ENCODE data around the gene GRPEL2. TPM values are rescaled to one million over a fixed set of nuclear protein-coding genes. Genes with fewer than 3 reads are reported as not detected.

GRPEL2 gene
- total RNA-seq, 1 experiment from 2014 or later: 48.9 TPM

GRCh38 chr5:149304195-149305078 lies 40.9 kb upstream of the GRPEL2 start:
- H4K20me1 ChIP-seq (ENCODE audit: insufficient read depth): no peaks in the 10 kb centered on the region
- TF ChIP-seq EZH2 (IDR thresholded peaks at IDR 0.05) (no peak), POLR2AphosphoS5 (IDR thresholded peaks at IDR 0.05; ENCODE audit: low read depth, low read length) (no peak), RAD21 (IDR thresholded peaks at IDR 0.05; ENCODE audit: low read depth) (no peak), EZH2phosphoT487 (IDR thresholded peaks at IDR 0.05; ENCODE audit: borderline replicate concordance) (no peak), ZBTB33 (IDR thresholded peaks at IDR 0.05; ENCODE audit: extremely low read depth, insufficient replicate concordance, low read length) (no peak), ZFX (IDR thresholded peaks at IDR 0.05) (no peak), REST (IDR thresholded peaks at IDR 0.05; ENCODE audit: low read depth) (no peak), SRF (IDR thresholded peaks at IDR 0.05; ENCODE audit: low read depth) (no peak), CEBPB (IDR thresholded peaks at IDR 0.05; ENCODE audit: low read depth) (no peak), JUND (IDR thresholded peaks at IDR 0.05) (no peak), TCF7L2 (IDR thresholded peaks at IDR 0.05; ENCODE audit: borderline replicate concordance, extremely low read depth, insufficient read depth, insufficient read length) (no peak), YY1 (IDR thresholded peaks at IDR 0.05; ENCODE audit: extremely low read depth, insufficient replicate concordance, low read depth, low read length) (no peak), POLR2A (IDR thresholded peaks at IDR 0.05; ENCODE audit: borderline replicate concordance, extremely low read depth, insufficient read depth, insufficient read length) (no peak), CTCF (IDR thresholded peaks at IDR 0.05 in 2 of 3, conservative IDR thresholded peaks at IDR 0.05 in 1 of 3; ENCODE audit: borderline replicate concordance in 1 of 3, insufficient read depth in 1 of 3, low read depth in 2 of 3, low read length in 2 of 3) (no peak), FOSL1 (IDR thresholded peaks at IDR 0.05; ENCODE audit: low read depth) (no peak), SP1 (IDR thresholded peaks at IDR 0.05; ENCODE audit: low read depth) (no peak), SIN3A (IDR thresholded peaks at IDR 0.05; ENCODE audit: low read depth) (no peak), EGR1 (IDR thresholded peaks at IDR 0.05; ENCODE audit: low read depth) (no peak)
- TF ChIP-seq, protein P1, sequence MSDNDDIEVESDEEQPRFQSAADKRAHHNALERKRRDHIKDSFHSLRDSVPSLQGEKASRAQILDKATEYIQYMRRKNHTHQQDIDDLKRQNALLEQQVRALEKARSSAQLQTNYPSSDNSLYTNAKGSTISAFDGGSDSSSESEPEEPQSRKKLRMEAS (IDR thresholded peaks at IDR 0.05): no peak
- TF ChIP-seq, protein P2, sequence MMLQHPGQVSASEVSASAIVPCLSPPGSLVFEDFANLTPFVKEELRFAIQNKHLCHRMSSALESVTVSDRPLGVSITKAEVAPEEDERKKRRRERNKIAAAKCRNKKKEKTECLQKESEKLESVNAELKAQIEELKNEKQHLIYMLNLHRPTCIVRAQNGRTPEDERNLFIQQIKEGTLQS (IDR thresholded peaks at IDR 0.05): no peak
- DNase-seq (ENCODE audit: low read depth, low spot score) (no peak), ATAC-seq (no peak)
- H3K79me2 ChIP-seq (ENCODE audit: insufficient read depth, low read length): no peaks in the 10 kb centered on the region
- no peak overlapping the region for H3K4me2 ChIP-seq (ENCODE audit: low read length)
- intact Hi-C loops (cut with micrococcal nuclease): no loop called here
- RAD21 ChIA-PET (ENCODE audit: low non-redundant PET in 1 of 2, low total read pairs in 2 of 2, uncharacterized antibody in 2 of 2, unreplicated experiment in 2 of 2): no interaction called here
- H3K4me3 ChIP-seq (replicated peaks in 1 of 2; ENCODE audit: low read depth in 1 of 2, low read length in 2 of 2): no peak overlapping the region
- no peaks in the 10 kb centered on the region for H3K27me3 ChIP-seq (ENCODE audit: insufficient read depth, low read length)
- CTCF ChIA-PET: no interaction called here
- BruUV-seq (replicated peaks): no TSS peak
- POLR2A ChIA-PET: no interaction called here
- no peak overlapping the region for H3K27ac ChIP-seq (ENCODE audit: low read depth, low read length)
- no peak overlapping the region for H3K9ac ChIP-seq (ENCODE audit: low read length)
- no peaks in the 10 kb centered on the region for H3K36me3 ChIP-seq (ENCODE audit: control insufficient read depth in 1 of 2, insufficient read depth in 2 of 2, low read length in 2 of 2)
- H3K4me1 ChIP-seq (ENCODE audit: control insufficient read depth in 1 of 2, insufficient read depth in 2 of 2, low read length in 2 of 2): no peaks in the 10 kb centered on the region
- no peak overlapping the region for H2AFZ ChIP-seq (ENCODE audit: low read depth, low read length, poor library complexity, severe bottlenecking)
- H3K9me3 ChIP-seq (ENCODE audit: control insufficient read depth in 1 of 2, insufficient read depth in 1 of 2, low read depth in 1 of 2, low read length in 2 of 2): no peaks in the 10 kb centered on the region
- H3K9me2 ChIP-seq (ENCODE audit: insufficient read depth): no peaks in the 10 kb centered on the region
